ENCODE results near the gene ANKFY1.
"Not testable (repeated sequence)": the region's sequence is repeated elsewhere in the genome, so short reads cannot be mapped to it uniquely, and the experiment has no call there.

The ANKFY1 gene

DNA sequence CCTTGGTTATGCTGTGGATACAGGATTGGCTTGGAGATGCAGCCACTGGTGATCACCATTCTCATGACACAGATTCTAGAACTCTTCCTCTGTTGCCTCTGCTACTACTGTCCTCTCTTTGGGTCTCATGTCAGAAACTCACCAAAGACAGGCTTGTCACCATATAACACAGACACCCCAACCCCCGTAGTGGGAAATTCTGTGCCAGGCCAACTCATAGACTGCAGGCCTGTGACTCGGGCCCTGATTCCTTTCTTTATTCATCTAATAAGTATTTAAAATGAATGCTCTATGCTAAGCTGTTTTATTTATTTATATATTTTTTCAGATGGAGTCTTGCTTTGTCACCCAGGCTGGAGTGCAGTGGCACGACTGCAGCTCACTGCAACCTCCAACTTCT lies 111.3 kb downstream of the ANKFY1 start:
- no peak for DNase-seq

DNA sequence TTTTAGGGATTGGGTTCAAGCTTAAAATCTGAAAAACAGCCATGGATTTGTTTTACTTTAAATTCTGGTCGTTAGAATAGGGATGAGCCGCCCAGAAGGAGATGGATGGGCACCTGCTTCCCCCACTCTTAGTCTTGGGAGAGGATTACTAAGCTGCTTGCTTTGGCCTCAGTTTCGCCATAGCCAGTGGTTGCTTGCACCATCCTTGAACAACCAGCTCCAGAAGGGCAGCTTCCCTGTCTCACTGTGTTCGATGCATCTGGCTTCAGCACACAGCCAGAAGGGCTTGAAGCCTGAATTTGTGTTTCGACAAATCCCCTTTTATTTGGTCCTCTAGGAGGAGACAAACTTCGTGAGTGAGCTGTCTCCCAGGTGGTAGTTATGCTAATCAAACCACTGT lies 113.7 kb downstream of the ANKFY1 start:
- DNase-seq = no peak

DNA sequence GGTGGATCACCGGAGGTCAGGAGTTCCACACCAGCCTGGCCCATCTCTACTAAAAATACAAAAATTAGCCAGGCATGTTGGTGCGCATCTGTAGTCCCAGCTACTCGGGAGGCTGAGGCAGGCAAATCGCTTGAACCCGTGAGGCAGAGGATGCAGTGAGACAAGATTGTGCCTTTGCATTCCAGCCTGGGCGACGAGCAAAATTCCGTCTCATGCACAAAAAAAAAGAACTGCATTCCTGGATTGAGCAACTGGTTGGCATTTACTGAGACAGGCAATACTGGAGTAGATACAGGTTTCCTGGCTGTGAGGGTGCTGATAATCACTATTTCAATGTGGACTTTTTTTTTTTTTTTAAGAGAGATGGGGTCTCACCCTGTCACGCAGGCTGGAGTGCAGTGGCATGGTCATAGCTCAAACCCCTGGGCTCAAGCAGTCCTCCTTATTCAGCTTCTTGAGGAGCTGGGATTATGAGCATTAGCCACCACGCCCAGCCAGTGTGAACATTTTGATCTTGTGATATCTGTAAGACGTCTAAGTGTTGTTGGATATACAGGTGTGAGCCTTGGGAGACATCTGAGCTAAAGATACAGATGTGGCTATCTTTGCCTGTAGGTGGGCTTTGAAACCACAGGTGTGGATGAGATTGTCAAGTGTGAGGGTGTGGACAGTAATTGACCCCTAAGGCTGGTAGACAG lies 115.0 kb downstream of the ANKFY1 start:
- no peak for DNase-seq

DNA sequence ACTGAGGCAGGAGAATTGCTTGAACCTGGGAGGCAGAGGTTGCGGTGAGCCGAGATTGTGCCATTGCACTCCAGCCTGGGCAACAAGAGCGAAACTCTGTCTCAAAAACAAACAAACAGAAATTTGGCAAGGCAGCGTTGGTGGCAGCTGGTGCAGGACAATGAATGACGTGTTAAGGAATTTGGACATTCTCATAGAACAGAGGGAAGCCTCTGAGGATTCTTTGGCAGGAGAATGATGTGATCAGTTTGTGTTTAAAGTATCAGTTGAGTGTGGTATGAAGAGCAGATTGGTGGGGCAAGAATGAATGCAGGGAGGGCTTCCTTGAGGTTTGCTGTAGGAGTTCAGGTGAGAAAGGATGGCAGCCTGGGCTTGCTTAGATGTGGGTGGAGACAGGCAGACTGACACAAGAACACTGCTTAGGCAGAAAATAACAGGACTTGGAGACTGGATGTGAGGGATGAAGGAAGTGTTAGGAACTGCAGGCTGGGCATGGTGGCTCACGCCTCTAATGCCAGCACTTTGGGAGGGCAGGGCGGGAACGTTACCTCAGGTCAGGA lies 115.9 kb downstream of the ANKFY1 start:
- no peak for DNase-seq

DNA sequence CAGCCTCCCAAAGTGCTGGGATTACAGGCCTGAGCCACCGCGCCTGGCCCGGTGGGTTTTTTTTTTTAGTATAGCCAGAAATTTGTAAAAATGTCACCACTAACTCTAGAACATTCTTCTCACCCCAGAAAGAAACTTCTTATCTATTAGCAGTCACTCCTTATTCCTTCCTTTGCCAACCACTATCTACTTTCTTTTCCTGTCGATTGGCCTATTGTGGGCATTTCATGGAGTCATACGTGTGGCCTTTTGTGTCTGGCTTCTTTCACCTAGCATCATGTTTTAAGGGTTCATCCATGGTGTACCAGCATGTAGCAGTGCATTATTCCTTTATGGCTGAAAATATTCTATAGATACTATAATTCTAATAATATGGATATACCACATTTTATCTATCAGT lies 117.1 kb downstream of the ANKFY1 start:
- DNase-seq = no peak

DNA sequence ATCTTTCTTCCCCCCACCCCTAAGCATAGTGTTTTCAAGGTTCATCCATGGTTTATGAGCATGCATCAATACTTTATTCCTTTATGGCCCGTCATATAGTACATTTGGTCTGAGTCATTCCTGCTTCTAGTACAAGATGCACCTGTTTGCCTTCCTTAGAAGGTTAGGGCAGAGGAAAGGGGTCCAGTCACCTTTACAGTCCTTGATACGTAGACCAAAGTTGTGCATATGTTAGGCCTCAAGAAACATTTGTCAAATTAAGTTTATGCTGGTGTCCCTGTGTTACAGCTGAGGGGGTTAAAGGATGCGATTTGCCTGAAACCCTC lies 119.4 kb downstream of the ANKFY1 start:
- peak in 1 of 3 experiments; percentile 25 for DNase-seq

DNA sequence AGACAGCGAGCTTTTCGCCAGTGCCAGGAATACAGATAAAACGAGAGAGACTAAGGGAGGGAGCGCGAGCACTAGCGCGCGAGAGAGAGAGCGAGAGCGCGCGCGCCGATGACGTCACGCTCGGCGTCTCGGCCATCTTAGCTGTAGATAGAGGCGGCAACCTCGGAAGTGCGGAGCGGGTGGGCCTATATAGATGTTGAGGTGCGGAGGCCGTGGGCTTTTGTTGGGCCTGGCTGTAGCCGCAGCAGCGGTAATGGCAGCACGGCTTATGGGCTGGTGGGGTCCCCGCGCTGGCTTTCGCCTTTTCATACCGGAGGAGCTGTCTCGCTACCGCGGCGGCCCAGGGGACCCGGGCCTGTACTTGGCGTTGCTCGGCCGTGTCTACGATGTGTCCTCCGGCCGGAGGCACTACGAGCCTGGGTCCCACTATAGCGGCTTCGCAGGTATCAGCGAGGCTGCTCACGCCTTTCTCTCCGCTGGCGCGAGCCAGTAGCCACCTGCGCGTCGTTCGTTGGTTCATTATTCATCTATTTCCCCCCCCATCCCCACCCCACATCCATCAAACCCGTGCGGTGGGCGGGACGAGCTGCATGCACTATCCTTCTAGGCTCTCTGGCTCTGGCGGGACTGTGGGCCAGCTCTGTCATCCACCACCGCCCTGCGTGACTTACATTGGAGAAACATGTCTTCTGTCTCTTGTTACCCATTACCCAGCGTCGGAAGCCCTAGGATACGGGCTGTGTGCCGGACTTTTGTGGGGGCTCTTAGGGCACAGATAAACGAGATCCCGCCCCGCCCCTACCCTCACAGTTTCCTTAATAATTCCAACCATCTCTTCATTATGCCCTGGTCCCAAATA lies 120.0 kb downstream of the ANKFY1 start:
- peak; percentile 82 to 90 (median 83) for DNase-seq

DNA sequence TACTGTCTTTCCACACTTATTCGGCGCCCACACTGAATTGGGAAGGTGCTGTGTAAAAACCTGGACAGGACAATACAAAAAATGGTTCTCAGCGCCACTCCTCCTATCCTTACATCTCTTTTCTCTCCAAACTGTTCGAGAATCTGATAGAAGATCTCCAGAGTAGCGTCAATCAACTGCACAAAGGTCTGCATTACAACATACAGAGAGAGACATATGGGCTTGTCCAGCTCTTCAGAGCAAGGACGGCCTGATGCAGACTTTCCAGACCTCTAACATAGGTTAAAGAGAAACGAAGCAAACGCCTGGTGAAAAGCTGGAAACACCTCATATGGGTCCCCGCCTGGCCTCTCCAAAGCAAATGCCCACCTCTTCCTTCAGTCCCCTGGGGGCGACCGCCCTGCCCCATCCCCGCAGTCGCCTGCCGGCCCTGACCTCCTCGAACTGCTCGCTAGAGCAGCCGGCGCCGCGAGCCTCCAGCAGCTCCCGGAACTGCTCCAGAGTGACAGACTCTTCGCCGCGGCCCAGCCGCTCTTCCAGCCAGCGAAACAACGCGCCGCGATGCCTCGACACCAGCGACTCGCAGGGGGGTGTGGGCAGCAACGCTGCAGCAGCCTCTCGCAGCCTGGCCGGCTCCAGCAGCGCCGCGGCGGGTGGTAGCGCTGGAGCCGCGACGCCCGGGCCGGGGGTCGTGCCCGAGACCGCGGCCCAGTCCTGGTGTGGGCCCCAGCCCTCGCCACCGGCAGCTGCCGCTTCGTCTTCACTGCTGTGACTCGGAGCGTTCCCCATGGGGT lies 121.5 kb downstream of the ANKFY1 start:
- no peak for DNase-seq

DNA sequence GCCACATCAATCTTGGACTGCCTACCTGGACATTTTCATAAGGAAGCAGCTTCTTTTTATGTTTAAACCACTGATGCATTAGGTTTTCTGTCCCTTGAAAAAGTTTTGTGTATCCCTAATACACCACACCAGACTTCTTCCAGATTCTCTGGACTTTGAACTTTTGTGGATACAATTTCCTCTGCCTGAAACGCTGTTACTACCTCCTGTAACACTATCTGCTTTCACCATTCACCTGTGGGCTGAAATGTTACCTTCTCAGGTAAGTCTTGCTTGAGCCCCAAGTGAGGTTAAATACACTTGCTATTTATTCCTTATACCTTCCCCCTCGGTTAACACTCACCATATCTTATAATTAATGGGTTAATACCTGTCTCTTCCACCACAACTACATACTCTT lies 123.7 kb downstream of the ANKFY1 start:
- DNase-seq = no peak

DNA sequence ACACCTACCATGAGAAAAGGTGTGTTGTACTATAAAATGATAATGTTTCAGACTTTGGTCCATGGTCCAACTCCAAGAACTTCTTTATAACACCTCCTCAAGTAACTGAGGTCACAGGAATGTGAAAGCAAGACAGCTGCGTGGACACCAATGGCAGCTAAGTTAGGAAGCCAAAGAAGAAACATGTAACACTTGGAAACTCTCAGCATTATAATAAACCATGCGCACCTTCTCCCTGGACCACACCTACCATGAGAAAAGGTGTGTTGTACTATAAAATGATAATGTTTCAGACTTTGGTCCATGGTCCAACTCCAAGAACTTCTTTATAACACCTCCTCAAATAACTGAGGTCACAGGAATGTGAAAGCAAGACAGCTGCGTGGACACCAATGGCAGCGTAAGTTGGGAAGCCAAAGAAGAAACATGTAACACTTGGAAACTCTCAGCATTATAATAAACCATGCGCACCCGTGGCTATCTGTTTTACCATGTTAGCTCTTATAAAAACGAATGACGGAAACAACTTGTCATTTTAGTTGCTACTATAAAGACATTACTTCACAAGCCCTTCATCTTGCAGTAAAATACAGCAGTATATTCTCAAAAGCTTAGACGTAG lies 124.8 kb downstream of the ANKFY1 start:
- DNase-seq = not testable (repeated sequence)

DNA sequence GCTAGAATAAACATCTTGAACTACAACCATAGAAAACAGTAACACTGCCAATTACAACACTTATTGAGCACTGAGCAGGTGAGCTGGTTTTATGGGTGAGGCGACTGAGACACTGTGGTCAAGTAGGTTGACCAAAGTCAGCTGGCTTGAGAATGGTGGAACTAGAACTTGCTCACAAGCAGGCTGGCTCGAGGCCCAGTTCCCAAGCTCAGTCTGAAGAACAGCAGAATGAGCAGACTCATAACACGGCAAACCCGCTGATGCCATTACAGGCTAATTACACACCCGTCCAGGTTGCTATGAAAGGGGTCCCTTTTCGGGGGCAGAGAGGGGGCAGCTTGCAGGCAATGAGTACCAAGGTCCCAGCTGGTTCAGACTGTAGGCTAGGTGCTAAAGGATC lies 127.4 kb downstream of the ANKFY1 start:
- no peak for DNase-seq

DNA sequence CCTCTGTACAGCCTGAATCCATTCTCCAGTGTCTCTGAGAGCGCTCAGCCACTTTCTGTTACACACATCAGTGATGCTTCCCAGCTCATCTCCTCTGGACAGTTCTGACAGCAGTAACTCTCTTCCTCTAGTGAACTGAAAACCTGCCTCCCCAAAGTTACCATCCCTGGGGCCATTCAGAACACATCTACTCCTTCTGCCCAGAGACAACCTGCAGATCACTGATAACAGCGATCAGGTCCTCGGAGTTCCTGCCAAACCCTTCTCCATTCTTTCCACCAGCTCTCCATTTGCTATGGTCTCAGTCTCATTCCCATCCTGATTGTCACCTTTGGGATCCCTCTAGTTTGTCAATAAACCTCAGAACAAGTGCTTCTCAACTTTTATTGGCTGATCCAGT lies 128.3 kb downstream of the ANKFY1 start:
- no peak for DNase-seq

DNA sequence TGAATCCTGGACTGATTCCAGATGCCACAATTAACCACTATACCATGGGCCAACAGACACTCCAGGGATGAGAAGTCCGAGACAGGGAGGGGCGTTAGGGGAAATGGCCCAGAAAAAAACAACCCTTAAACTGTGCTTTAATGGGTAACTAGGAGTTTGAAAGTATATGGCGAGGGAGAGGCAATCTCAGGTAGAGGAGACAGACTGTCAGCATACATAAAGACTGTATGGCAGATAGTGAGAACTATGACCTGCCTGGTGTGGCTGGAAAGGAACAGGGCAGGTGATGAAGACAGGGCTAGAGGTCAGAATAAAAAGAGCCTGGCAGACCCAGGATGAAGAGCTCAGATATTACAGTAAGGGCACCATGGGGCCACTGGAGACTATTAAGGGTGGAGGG lies 129.1 kb downstream of the ANKFY1 start:
- DNase-seq = no peak

DNA sequence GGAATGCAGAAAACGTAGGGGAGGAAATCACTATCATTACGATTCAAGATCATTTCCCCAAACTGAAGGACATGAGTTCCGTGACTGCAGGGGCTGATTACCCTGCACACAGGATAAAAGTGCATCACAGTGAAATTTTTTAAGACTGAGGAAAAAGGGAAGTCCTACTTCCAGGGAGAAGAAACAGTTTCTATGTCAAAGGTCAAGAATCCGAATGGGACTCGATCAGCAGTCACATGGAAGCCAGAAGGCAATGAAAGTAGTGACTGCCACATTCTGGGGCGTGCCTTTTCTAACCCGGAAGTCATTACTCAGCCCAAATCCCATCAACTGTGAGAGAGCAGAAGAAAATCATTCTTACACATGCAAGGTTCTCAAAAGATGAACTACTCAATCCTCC lies 133.1 kb downstream of the ANKFY1 start:
- DNase-seq = no peak

DNA sequence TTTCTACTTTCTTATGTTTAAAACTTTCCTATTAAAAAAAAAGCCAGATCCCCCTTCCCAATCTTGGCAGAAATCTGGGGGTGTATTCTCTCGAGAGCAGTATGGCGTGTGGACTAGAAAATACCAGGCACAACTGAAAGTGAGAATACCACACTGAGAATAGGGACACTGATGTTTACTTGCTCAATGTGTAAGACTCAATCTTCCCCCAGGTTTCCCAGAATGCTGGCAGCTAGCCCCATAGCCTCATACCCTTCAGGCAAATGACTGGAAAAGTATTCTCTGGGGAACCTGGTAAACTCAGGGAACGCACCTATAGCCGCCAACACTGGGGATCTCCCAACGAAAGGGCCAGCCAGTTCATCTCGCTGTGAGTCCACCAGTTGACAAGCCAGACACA lies 136.2 kb downstream of the ANKFY1 start:
- no peak for DNase-seq

DNA sequence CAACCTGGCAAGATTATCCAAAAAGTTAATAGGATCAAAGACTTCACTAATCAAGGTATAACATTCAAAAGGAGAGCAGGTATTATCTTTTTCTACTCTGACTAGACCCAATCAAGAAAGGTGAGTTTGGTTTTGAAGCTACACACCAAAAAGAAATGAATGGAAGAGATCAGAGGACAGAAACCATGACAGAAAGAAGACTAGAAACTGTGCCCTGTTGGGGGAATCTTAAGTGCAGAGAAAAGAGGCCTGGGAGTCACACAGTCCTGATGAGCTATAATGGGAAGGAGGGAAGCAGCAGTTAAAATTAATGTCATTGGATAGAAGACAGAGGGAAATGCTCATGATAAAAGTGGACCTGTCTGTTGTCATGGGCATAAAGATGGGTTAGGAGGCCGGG lies 138.2 kb downstream of the ANKFY1 start:
- no peak for DNase-seq

DNA sequence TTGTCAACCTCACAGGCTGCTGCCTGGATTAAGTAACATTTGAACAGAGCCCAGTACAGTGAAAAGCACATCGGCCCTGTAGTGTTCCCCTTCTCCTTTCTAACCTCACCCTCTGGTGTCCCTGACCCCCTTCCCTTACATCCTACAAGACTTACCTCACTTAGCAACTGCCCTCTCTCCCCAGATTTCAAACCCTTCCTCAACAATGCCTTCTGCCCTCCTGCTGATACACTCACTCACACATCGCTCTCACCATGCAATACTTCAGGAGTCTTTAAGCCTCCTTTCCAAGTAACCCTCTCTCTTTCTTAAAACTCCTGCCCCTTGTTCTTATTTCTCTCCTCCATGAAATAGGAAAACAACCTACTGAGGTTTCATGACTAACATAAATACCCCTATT lies 138.8 kb downstream of the ANKFY1 start:
- DNase-seq = no peak

DNA sequence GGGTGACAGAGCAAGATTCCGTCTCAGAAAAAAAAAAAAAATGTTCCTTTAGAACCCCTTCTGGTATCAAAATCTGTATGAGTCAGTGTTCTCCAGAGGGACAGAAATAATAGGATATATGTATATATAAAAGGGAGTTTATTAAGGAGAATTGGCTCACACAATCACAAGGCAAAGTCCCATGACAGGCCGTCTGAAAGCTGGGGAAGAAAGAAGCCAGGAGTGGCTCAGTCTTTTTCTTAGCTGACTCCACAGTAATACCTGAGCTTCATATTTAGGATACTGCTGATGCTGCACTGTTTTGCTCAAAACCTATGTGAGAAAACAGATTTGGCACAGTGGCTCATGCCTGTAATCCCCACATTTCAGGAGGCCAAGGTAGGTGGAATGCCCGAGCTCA lies 143.4 kb downstream of the ANKFY1 start:
- DNase-seq = no peak

DNA sequence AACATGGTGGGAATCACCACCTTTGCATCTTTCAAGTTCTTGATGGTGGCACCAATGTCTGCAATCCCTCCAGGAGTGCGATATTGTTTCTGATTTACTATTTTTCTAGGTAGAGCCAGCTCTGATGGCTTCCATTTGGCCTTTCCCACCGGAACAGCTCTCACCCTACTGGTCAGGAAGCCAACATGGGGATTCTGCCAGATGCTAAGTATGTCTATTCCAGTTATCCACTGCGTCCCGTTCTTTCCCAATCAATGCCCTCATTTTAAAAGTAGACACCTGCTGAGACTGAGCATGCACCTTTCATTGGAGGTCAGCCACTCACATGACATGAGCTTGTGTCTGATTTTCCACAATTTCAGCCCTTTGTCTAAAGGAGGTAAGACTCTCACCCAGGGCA lies 144.5 kb downstream of the ANKFY1 start:
- DNase-seq = no peak

DNA sequence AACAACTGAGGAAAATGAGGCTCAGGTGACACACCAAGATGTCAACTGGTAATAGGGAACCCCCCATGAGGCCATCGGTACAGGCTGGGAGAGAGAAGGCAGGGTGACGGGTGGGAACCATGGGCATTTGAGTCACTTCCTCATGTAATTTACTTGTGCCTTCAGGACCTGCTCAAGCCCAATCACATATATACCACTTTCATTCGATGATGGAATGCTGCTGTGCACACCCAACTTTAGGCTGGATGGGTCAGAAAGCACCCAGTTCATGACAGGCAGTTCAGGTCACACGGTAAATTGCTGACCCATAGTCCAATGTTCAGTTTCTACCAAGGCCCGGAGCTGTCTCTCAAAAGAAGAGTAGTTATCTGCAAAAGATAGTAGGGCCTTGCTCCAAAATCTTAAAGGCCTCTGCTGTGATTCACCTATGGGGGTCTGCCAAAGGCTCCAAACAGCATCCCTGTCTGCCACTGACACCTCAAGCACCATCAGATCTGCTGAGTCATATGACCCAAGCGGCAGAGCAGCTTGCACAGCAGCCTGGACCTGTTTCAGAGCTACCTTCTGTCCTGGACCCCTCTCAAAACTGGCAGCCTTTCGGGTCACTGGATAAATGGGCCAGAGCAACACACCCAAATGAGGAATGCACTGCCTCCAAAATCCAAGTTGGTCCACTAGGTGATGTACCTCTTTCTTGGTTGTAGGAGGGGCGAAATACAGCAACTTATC lies 145.6 kb downstream of the ANKFY1 start:
- DNase-seq = no peak

DNA sequence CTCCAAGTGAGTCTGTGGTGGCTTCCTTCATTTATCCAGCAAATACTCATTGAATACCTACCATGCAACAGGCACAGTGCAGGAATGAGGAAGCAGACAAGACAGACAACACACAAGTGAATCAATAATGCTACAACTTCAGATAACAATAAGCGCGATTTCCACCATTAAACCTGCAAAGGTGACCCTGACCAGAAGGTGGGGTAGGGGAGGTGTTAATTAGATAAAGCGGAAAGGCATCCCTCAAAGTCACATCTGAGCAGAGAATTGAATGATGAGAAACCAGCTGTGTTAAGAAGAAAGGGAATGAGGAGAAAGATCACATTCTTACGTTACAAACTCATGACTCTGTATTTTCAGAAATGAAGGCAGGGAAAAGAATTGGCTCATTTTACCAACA lies 147.3 kb downstream of the ANKFY1 start:
- peak in 1 of 3 experiments; percentile 0 for DNase-seq

All from NCI-H1417 (cell line).